Measurements from ENCODE around the gene MSH5. TPM values are rescaled to one million over a fixed set of nuclear protein-coding genes. Genes with fewer than 3 reads are reported as not detected.

Gene MSH5
- total RNA-seq, 1 donor from 2014 or later, result 18.4 TPM

DNA sequence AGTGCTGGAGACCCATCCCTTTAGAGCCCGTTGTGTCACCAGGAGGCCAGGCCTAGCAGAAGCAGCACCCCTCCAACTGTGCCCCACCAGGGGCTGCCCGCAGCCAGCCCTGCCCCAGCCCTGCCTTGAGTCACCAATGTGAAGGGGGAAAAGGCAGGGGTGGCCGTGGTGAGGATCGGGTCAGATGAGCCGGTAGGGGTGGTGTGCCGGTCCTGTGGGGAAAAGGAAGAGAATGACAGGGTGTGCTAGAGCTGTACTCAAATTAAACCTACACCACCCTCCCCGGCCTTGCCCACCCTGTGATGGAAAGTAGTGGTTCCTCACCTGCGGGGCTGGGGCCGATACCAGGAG lies 25.7 kb downstream of the MSH5 start:
- Mint-ChIP-seq H3K27me3 (ENCODE audit: unreplicated experiment) (no peaks in the 10 kb centered on the region), H3K4me3 (ENCODE audit: unreplicated experiment) (no peak overlapping the region), H3K36me3 (ENCODE audit: unreplicated experiment) (peaks cover 7% of the 10 kb centered on the region), H3K9me3 (ENCODE audit: unreplicated experiment) (no peaks in the 10 kb centered on the region), H3K4me1 (ENCODE audit: unreplicated experiment) (peaks cover 6% of the 10 kb centered on the region), H3K27ac (ENCODE audit: unreplicated experiment) (no peak overlapping the region)
- TF ChIP-seq, protein P1, sequence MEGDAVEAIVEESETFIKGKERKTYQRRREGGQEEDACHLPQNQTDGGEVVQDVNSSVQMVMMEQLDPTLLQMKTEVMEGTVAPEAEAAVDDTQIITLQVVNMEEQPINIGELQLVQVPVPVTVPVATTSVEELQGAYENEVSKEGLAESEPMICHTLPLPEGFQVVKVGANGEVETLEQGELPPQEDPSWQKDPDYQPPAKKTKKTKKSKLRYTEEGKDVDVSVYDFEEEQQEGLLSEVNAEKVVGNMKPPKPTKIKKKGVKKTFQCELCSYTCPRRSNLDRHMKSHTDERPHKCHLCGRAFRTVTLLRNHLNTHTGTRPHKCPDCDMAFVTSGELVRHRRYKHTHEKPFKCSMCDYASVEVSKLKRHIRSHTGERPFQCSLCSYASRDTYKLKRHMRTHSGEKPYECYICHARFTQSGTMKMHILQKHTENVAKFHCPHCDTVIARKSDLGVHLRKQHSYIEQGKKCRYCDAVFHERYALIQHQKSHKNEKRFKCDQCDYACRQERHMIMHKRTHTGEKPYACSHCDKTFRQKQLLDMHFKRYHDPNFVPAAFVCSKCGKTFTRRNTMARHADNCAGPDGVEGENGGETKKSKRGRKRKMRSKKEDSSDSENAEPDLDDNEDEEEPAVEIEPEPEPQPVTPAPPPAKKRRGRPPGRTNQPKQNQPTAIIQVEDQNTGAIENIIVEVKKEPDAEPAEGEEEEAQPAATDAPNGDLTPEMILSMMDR (IDR thresholded peaks at IDR 0.05), result no peak
- DNase-seq (ENCODE audit: extremely low spot score, unreplicated experiment), result no peak

DNA sequence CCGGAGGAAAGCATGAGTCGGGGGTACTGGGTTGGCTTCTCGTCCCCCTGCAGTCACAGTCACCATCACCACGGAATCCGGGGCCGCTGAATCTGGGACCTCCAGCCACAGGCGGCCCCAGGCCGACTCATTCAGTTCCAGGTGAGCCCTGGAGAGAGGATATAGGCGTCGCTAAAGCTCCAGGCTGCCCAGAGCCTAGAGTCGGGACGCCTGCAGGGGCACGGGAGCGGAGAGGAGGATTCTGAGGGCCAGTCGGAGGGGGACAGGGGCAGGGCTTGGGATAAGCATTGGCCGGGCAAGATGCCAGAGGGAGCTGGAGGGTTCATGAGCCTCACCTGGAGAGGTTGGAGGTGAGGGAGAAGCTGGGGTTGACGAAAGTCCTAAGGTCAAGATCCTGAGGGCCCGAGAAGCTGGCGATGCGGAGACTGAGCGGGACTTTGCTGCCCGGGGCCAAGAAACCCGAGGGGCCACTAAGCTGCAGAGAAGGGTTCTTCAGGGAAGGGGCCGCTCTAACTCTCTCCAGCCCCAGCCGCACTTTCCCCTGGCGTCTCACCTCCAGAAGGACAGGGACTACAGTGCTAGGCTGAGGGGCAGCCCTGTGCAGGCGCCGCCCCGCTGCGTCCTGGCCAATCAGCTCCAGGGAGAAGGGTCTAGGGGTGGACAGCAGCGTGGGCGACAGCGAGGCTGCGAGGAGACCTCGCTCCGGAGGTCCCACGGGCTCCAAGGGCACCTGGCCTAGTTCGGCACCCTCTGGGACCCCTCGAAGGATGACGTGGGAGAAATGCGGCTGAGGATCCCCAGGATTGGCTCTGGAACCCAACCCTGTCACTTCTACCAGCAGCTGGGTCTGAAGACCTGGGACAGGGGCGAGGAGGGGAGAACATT lies 26.3 kb downstream of the MSH5 start:
- H3K27ac Mint-ChIP-seq (ENCODE audit: unreplicated experiment), result no peak overlapping the region
- no peak overlapping the region for H3K4me3 Mint-ChIP-seq (ENCODE audit: unreplicated experiment)
- TF ChIP-seq, protein P1 (IDR thresholded peaks at IDR 0.05), result no peak
- no peak for DNase-seq (ENCODE audit: extremely low spot score, unreplicated experiment)
- H3K36me3 Mint-ChIP-seq (ENCODE audit: unreplicated experiment), result peaks cover 5% of the 10 kb centered on the region
- H3K4me1 Mint-ChIP-seq (ENCODE audit: unreplicated experiment), result peaks cover 6% of the 10 kb centered on the region
- H3K27me3 Mint-ChIP-seq (ENCODE audit: unreplicated experiment), result no peaks in the 10 kb centered on the region
- H3K9me3 Mint-ChIP-seq (ENCODE audit: unreplicated experiment), result no peaks in the 10 kb centered on the region

DNA sequence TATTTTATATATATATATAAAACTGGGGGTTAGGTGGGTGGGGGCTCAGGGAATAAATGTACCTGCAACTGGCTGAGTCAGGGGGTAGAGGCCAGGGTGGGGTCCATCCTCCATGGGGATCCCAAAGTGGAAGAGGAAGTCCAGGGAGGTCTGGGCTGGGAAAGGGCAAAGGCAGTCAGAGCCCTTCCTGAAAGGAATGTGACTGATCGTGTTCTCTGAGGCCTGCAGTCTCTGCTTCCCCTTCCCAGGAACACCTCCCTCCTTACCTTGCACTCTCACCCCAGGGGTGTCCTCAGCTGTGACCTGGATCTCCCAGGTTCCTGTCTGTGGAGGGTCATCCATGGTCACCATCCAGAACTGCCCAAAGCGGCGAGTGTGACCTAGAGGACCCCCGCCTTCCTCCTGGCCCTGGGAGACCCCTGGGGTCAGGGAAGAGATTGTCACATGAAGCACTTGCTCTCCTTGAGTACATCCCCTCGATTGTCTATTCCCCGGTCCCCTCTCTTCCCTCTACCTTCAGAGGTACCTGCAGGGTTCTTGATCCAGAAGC lies 27.4 kb downstream of the MSH5 start:
- Mint-ChIP-seq H3K27ac (ENCODE audit: unreplicated experiment) (no peak overlapping the region), H3K4me3 (ENCODE audit: unreplicated experiment) (no peak overlapping the region), H3K4me1 (ENCODE audit: unreplicated experiment) (peaks cover 6% of the 10 kb centered on the region), H3K27me3 (ENCODE audit: unreplicated experiment) (no peaks in the 10 kb centered on the region), H3K36me3 (ENCODE audit: unreplicated experiment) (no peaks in the 10 kb centered on the region), H3K9me3 (ENCODE audit: unreplicated experiment) (no peaks in the 10 kb centered on the region)
- TF ChIP-seq, protein P1 (IDR thresholded peaks at IDR 0.05), result no peak
- DNase-seq (ENCODE audit: extremely low spot score, unreplicated experiment), result no peak

DNA sequence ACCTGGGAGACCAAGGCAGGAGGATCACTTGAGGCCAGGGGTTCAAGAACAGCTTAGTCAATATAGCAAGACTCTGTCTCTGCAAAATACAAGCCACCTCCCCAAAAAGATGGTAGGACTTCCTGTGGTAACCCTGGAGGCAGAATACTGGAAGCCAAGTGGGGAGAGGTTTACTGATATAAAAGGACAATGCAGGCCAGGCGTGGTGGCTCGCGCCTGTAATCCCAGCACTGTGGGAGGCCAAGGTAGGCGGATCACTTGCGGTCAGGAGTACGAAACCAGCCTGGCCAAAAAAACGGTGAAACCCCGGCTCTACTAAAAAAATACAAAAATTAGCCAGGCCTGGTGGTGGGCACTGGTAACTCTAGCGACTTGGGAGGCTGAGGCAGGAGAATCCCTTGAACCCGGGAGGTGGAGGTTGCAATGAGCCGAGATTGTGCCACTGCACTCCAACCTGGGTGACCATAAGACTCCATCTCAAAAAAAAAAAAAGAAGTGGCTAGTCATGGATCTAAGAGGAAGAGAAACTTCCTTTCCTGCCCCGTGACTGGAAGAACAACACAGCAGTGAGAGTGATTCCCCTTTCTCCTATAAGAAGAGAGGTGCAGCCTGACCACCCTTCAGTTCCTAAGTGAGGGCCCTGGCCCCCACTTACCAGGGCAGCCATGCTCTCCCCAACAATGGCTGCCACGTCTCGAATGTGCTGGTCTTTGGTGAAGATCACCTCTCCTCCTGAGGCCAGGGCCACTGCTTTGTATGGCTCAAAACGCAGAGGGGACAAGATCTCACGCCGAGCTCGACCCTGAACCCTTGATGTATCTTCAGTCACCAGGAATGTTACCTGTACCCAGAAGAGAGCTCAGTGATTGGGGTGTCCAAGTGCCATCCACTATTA lies 28.8 kb downstream of the MSH5 start:
- DNase-seq (ENCODE audit: extremely low spot score, unreplicated experiment), result no peak

More for the DNA sequence above, 28.8 kb downstream of the MSH5 start:
- H3K4me3 Mint-ChIP-seq (ENCODE audit: unreplicated experiment), result no peak overlapping the region
- H3K27ac Mint-ChIP-seq (ENCODE audit: unreplicated experiment), result no peak overlapping the region
- peaks cover 2% of the 10 kb centered on the region for H3K4me1 Mint-ChIP-seq (ENCODE audit: unreplicated experiment)
- no peaks in the 10 kb centered on the region for H3K27me3 Mint-ChIP-seq (ENCODE audit: unreplicated experiment)
- no peaks in the 10 kb centered on the region for H3K9me3 Mint-ChIP-seq (ENCODE audit: unreplicated experiment)
- TF ChIP-seq, protein P1 (IDR thresholded peaks at IDR 0.05), result no peak
- no peaks in the 10 kb centered on the region for H3K36me3 Mint-ChIP-seq (ENCODE audit: unreplicated experiment)

All from osteocyte (in vitro differentiated cells).